ENCODE results near the gene RPS15.
A peak's percentile ranks its signal among the peaks of the same experiment; 100 is the strongest.

The RPS15 gene

GRCh38 chr19:1438035-1438932 lies at the start of gene RPS15:
RPS15 (plus strand) TSS chr19:1438396; CDS start chr19:1438426, 30 bp downstream.
- DNase-seq (ENCODE audit: low read depth in 2 of 2), result peak; percentile 92 to 93

- no peak for DNase-seq (ENCODE audit: low read depth in 2 of 2)
Measured at GRCh38 chr19:1388637-1389026, 49.6 kb upstream of the RPS15 start.

GRCh38 chr19:1389033-1389940 lies 48.9 kb upstream of the RPS15 start:
- no peak for DNase-seq (ENCODE audit: low read depth in 2 of 2)

GRCh38 chr19:1390890-1391423 lies 47.2 kb upstream of the RPS15 start:
- no peak for DNase-seq (ENCODE audit: low read depth in 2 of 2)

DNA sequence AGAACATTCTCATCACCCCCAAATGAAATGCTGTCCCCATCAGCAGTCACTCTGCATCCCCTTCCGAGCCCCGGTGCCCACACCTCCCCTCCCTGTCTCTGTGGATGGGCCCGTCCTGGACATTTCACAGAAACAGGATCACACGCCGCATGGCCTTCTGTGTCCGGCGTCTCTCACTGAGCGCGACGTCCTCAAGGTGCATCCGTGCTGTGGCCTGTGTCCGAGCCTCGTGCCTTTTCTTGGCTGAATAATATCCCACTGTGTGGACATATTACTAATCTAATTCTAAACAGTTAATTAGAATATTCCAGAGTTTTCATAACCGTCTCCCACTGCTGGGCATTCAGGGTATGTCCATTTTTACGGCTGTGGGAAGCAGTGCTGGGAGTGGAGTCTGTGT lies 45.8 kb upstream of the RPS15 start:
- DNase-seq (ENCODE audit: low read depth in 2 of 2), result no peak

DNA sequence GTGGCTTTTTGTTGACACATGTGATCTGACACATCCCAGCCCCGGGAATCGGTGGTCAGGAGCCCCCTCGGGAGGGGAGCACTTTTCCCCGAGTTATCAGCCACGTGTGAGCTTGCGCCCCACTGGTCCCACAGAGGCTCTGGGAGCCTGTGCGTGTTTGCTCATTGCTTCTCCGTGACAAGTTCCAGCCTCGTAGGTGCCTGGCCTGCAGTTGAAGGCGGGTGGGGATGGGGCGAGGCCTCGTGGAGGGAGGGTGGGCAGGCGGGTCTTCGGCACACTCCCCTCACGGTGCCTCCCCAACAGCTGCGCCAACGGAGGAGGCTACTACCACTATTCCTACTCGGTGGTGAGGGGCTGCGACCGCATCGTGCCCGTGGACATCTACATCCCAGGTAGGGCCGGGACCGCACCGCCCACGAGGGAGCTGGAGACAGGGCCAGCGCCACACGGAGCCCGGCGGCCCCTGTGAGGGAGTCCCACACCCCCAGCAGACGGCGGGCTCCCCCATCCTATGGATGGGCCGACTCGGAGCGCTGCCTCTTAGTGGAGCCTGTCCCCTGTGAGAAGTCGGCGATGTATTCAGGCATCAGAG lies 45.2 kb upstream of the RPS15 start:
- DNase-seq (ENCODE audit: low read depth in 2 of 2), result no peak

DNA sequence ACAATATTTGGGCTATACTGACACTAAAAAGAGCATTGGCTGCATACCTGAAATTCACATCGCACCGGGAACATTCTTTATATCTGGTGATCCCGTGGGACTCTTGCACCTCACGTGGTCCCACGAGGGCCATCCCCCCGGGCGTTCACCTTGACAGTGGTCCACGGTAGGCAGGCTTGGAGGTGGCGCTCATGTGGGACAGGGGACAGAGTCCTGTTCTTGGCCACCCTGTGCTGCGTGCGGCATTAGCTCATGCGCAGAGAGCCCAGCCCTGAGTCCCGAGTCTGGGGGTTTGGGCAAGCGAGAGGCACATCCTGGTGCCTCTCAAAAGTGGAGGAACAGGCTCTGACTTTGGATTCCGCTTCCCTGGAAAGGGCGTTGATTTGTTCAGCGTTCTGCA lies 44.4 kb upstream of the RPS15 start:
- DNase-seq (ENCODE audit: low read depth in 2 of 2), result no peak

- DNase-seq (ENCODE audit: low read depth in 2 of 2), result no peak
Measured at GRCh38 chr19:1394252-1395193, 43.7 kb upstream of the RPS15 start.

GRCh38 chr19:1395194-1396018 lies 42.8 kb upstream of the RPS15 start:
- DNase-seq (ENCODE audit: low read depth in 2 of 2), result no peak

- no peak for DNase-seq (ENCODE audit: low read depth in 2 of 2)
Measured at GRCh38 chr19:1396019-1396767, 42.0 kb upstream of the RPS15 start.

DNA sequence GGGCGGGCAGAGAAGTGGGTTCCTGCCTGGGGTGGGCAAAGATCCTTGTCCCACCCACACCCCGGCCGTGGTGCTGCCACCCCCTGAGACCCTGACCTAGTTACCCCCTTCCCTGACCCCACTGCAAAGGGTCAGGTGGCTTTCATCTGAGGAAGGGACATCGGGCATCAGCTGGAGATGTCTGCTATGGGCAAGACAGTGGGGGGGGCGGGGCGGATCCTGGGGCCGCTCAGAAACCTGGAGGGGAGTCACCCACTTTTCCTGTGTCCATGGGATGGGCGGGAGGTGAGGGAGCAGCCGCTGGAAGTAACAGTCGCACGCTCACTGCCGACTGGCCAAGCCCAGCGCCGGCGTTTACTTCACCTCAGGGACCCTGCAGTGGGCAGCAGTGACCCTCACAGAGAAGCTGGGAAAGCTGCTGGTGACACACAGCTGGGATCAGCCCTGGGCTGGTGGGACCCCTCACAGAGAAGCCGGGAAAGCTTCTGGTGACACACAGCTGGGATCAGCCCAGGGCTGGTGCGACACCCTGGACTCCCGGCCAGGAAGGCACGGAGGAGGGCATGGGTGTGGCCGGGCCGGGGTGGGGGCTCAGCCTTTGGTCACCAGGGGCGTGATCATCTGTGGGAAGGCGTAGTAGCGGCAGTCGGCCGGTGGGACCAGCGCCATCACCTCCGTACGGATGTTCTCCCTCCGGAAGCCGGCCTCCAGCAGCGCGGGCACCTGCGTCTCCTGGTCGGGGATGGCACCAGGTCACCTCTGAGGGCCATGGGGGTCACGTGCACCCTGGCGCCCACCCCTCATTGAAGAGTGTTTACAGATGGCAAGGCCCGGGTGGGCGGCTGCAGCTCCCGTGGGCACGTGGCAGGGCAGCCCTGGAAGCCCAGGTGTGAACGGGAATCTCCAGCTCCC lies 41.2 kb upstream of the RPS15 start:
- no peak for DNase-seq (ENCODE audit: low read depth in 2 of 2)

DNA sequence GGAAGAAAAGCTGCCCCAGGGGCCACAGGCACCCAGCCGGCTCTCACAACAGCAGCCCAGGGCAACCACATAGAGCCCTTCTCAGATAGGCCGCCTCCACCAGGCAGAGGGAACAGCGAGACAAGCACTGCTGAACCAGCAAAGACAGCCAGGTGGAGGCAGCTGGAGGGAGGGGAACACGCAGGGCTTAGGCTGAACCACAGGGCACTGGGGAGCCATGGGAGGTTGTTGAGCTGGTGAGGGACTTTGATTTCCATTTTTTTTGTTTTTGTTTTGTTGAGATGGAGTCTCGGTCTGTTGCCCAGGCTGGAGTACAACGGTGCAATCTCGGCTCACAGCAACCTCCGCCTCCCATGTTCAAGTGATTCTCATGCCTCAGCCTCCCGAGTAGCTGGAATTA lies 40.4 kb upstream of the RPS15 start:
- no peak for DNase-seq (ENCODE audit: low read depth in 2 of 2)

DNA sequence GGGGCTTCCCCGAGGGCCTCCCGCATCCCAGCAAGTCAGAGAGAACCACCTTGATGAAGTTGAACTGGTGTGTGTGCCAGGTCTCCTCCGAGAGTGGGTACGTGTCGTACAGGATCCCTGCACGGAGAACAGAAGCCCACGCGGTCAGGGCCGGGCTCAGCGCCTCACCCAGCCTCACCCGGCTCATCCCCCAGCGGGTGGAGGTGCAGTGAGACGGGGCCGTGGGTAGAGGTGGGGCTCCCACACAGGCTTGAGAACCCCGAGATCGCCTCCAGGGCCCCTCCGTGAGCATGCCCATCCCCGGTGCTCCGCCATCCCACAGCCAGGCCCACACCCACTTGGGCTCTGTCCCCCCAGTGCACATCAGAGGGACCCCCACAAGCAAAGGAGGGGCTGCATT lies 39.1 kb upstream of the RPS15 start:
- no peak for DNase-seq (ENCODE audit: low read depth in 2 of 2)

DNA sequence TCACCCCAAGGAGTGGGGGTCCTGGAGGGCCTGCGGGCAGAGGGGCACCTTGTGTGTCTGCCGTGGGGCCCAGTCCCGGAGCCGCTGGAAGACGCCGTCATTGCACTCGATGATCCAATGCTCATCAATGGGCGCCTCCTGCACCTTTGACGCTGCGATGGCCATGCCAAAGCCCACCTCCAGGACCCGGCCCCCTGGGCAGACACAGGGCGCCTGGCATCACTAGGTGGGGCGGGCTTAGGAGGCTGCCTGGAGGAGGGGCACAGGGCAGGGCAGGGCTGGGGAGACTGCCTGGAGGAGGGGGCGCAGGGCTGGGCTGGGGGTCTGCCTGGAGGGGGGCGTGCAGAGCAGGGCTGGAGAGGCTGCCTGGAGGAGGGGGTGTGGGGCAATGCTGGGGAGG lies 38.5 kb upstream of the RPS15 start:
- no peak for DNase-seq (ENCODE audit: low read depth in 2 of 2)

DNA sequence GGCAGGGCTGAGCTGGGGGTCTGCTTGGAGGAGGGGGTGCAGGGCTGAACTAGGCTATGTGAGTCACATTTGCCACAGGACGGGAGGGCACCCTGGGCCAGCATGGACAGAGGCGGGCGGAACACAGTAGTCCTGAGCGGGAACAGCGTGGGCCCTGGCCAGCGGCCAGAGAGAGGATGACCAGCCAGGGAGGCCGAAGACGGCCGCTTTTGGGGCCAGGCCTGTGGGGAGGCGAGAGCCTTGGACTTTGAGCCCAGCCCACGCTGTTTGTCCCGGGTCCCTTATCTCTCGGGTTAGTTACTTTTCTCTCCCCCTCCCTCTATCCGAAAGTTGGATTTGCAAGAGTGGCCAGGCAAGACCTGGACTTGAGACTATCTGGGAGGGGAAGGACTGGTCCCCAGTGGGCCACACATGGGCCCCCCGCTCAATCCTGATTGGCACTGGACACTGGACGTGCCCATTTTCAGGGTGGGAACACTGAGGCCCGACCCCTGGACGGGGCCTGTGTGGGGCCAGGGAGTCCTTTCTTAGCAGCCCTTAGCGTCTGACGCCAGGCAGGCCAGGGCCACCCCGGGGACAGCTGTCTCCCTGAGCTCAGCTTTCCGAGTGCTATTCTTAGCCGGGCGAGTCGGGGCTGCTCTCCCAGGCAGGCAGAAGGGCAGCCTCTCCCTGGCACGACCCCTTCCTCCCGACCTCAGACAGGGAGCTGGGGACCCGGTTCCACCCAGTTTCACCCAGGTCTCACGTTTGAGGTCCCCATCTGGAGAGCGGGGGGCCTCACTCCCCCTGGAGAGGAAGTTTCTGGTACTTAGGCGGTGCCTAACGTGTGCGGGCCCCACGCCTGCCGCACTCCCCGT lies 37.7 kb upstream of the RPS15 start:
- DNase-seq (ENCODE audit: low read depth in 2 of 2), result no peak

DNA sequence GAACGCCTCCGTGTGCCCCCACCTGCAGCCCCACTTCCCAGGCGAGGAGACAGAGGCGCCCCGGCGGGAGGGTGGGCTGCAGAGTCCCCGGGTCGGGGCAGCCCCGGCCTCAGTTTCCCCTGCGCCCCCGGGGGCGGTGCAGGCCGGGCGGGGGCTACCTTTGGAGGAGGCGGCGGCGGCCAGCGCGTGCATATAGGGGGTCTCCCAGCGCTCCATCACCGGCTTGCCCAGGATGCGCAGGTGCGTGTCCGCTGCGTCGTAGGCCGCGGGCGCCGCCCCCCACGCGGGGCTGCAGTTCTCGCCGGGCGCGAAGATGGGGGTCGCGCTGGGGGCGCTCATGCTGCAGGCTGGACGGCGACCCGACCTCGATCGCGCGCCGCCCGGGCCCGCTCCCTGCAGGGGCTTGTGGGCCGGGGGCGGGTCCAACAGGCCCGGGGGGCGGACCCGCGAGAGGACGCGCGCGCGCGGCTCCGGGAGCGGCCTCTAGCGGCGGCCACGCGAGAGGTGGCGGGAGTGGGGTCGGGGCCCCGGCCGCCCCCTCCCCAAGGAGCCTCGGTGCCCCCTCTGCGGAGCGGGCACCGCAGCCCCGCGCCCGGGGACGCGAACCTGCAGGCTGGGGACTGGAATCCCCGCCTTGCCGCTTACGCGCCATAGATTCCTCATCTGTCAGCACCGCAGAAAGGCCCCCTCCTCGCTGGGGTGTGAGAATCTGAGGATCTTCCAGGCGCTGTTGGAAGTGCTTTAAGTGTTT lies 36.9 kb upstream of the RPS15 start, which contains the start of gene GAMT:
TSS of gene GAMT (minus strand) at position 405 of the 751 bp plus-strand sequence. CDS start at position 339, 66 bp downstream.
- peak in 1 of 2 donors; percentile 48 for DNase-seq (ENCODE audit: low read depth in 2 of 2)

Data from stimulated activated CD4-positive, alpha-beta T cell treated with anti-CD3 and anti-CD28 coated beads, Interleukin-15, amount 100 ng/mL, for 48 hours (primary cell).